ENCODE measurements around the gene NKD1. TPM values are rescaled to one million over a fixed set of nuclear protein-coding genes. Genes with fewer than 3 reads are reported as not detected.

The NKD1 gene
- total RNA-seq, 1 donor from 2014 or later: 7.9 TPM

DNA sequence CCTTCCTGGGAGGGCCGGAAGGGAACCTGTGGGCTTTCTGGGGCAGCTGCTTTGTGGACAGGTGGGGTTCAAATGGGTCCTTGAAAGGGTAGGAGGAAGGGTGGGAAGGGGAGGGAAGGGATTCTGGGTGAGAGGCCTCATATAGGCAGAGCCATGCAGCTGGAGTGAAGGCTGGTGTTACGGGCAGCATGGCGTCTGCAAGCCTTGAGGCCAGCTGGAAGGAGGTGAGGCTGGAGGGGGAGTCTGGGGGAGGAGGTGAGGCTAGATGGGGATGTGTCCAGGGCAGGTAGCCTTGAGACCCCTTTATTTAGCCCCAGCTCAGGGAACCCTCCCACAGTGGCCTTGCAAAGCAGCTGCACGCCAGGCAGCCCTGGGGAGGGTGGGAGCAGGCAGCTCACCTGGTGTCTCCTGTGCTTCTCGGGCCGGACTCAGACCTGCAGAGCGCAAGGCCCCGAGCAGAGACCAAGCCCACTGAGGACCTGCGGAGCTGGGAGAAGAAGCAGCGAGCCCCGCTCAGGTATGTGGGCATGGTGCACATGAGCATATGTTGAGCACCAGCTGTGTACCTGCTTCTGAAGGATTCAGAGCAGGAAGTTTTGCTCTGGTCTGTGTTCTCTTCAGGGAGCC is 82.3 kb downstream of the NKD1 start:
- DNase-seq (ENCODE audit: low spot score): no peak

DNA sequence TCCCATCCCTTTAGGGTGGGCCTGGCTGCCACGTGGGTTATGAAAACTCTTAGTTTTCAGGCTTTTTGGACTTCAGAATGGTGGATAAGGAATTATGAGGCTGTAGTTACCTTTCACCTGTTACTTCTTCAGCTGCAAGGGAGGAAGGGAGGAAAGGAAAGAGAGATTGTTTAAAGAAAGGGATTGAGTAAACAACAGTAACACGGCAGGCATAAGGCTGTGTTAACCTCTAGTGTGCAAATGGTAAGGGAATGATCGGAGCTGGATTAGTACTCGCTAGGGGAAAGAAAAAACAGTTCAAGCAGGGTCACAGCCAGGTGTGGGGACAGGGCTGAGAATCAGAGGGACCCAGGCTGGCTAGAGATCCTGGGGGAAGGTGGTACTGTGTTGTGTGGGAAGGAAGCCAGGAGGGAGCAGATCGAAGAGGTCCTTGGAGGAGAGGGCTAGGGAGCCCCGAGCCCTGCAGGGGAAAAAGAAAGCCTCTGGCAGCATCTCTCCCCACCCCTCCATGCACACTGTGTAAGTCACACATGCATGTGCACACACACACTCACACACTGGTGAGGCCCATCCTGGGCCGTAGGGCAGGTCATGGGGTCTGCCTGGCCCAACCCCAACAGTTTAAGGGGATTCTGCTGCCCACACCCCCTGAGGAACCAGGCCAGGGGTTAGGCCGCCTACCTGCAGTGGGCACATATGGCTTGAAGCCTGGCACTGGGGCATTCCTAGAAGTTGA is 83.2 kb downstream of the NKD1 start:
- no peak for DNase-seq (ENCODE audit: low spot score)

DNA sequence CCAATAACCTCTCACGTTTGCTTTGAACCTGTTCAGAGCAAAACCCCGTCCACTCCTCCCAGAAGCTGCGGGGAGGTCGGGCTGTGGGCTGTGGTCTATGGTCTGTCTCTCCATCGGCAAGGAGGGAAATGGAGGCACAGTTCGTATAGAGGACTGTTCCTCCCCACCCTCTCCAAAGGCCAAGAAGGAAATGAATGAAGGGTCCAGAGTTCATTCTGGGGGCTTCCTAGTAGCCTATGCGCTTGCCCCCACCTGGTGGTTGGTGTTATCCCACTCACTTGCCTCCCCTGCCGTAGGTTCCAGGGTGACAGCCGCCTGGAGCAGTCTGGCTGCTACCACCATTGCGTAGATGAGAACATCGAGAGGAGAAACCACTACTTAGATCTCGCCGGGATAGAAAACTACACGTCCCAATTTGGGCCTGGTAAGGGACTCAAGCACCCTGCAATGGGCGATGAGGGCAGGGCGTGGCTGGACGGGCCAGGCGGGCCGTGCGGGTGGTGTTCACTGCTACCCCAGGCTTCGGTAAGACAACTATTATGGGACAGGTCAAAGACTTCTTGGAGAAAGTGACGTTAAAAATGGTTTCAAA is 83.9 kb downstream of the NKD1 start:
- no peak for DNase-seq (ENCODE audit: low spot score)

DNA sequence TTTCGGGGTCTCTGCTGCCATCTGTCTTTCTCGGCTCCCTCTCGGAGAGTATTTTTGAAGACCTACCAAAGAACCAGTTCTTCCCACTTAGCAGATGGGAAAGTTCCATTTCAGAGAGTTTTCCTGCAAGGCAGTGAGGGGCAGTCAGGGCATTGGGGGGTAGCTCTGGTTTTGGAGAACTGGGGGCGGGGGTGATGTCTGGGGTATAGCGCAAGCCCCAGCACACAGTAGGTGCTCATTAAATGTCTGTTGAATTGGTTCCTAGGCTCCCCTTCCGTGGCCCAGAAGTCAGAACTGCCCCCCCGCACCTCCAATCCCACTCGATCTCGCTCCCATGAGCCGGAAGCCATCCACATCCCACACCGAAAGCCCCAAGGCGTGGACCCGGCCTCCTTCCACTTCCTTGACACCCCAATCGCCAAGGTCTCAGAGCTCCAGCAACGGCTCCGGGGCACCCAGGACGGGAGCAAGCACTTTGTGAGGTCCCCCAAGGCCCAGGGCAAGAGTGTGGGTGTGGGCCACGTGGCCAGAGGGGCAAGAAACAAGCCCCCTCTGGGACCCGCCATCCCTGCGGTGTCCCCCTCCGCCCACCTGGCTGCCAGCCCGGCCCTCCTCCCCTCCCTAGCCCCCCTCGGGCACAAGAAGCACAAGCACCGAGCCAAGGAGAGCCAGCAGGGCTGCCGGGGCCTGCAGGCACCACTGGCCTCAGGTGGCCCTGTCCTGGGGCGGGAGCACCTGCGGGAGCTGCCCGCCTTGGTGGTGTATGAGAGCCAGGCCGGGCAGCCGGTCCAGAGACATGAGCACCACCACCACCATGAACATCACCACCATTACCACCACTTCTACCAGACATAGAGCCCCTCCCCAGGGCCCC is 85.0 kb downstream of the NKD1 start:
- DNase-seq (ENCODE audit: low spot score): no peak

DNA sequence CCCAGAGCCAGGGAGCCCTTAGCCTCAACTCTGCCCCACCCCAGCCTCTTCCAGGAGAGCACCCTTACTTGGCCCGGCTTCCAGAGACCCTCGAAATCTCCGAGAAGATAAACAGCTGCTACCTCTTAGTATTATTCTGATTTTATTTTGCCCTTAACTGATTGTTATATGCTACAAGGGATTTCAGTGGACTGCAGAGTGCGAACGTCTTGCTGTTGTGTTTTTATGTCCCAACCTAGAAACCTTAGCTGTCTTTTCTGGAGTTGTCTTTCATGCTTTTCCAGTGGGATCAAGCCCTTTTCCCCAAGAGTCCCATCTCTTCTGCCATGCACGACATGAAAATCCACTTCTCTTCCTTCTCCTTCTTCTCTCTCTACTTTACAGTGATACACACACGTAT is 85.9 kb downstream of the NKD1 start:
- no peak for DNase-seq (ENCODE audit: low spot score)

DNA sequence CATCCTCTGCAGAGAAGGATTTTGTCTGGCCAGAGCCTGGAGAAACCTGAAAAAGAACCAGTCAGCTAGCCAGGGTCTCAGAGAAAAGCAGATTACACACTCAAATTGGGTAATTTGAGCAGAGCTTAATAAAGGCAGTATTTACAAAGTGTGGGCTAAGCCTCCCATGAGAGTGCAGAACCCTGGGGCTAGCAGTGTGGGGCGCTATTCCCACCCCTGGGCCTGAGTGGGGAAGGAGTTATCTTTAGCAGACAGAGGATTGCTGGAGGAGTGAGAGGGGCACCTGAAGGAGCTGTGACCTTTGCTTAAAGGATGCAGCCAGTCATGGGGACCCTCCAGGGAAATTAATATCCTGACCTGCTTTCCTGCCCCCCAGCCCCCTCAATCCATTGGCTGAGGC is 86.8 kb downstream of the NKD1 start:
- DNase-seq (ENCODE audit: low spot score): no peak

DNA sequence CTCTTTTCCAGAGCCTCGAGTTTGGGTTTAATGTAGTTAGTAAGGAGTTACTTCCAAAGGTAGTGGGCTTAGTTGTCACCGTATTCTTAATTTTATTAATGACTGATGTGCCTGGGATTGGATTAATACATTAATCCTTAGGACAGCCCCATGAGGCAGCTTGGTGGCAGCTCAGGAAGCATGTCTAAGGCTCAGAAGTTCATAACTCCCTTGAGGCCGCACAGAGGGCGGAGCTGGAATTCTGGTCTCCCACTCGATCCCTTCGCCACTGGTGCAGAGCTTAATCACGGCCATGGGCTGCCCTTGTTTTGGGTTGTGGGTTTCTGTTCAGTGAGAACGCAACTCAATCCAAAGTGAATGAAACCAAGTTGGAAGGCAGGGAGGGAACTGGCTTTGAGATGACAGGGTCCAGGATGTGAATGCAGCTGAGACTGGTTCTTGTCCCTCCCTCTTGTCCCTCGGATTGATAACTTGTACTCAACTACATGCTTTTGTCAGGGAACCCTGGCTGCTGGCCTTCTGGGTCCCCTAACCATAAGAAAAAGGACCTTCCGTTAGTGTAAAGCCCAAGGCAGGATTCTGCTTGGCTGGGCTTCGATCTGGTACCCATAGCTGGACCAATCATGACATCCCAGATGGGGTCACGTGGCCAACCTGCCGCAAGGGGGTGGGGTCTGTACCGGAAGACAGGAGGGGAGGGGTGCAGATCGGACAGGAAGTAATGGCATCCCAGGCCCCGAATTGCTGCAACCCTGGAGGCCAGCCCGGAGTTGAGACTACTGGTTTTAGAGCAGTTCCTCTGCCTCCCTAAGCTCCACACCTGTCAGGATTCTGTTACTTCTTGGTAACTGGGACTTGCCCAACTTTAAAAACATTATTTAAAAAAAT is 87.6 kb downstream of the NKD1 start:
- no peak for DNase-seq (ENCODE audit: low spot score)

DNA sequence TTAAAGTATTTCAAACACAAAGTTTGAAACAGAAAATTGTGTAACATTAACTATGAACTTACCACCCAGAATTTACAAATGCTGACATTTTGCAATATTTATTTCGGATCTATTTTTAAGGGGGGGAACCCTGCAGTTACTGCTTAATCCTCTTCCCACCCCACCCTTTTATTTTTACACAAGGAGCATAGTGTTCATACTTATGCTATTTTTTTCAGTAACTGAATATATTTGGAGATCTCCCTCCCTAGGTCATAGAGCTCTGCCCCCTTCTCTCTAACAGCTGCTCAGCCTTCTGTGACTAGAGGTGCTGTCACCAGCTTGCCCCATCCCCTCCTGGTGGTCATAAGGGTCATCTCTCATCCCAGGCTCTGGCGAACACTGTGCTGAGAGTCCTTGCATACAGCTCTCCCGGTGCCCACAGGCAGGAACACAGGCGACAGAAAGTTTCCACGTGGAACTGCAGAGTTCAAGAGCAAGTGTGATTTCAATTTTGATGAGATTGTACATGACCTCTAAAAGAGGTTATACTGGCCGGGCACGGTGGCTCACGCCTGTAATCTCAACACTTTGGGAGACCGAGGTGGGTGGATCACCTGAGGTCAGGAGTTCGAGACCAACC is 88.7 kb downstream of the NKD1 start:
- no peak for DNase-seq (ENCODE audit: low spot score)

DNA sequence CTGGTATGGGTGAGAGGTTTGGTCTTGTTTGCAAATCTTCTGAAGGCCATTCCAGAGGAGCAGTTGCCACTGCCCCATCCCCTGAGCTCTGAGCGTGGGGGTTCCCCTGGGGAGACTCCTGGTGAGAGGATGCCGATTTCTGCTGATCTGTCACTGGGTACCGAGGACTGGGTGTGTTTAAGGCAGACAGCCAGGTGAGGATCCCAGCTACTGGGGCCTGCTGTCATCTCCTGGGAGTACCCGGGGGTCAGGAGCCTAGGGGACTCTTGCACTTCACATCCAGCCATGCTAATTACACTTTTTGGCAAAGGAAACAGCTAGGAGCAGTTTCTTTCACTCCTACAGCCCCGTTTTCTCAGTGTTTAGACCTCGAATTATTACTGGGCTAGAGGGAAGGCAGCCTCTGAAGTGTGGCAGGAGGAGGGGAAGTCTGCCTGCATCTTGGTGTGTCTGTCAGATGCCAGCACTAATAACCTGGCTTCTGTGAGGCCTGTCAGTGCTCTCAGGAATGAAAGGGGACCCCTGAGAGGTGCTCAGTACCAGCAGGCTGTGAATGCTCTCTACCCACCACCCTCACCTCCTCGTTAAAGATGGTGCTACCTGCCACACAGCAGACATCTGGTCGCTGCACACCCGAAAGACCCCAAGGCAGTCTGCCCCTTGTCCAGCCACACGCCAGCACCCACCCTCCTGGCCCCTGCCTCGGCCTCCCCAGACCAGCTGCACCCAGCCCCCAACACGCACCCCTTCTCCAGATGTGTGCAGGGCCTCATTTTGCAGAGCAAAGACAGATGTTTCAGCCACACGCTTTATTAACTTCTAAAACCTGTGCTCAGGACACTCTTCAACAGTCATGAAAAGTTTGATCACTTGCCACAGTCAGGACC is 89.8 kb downstream of the NKD1 start:
- DNase-seq (ENCODE audit: low spot score): no peak

DNA sequence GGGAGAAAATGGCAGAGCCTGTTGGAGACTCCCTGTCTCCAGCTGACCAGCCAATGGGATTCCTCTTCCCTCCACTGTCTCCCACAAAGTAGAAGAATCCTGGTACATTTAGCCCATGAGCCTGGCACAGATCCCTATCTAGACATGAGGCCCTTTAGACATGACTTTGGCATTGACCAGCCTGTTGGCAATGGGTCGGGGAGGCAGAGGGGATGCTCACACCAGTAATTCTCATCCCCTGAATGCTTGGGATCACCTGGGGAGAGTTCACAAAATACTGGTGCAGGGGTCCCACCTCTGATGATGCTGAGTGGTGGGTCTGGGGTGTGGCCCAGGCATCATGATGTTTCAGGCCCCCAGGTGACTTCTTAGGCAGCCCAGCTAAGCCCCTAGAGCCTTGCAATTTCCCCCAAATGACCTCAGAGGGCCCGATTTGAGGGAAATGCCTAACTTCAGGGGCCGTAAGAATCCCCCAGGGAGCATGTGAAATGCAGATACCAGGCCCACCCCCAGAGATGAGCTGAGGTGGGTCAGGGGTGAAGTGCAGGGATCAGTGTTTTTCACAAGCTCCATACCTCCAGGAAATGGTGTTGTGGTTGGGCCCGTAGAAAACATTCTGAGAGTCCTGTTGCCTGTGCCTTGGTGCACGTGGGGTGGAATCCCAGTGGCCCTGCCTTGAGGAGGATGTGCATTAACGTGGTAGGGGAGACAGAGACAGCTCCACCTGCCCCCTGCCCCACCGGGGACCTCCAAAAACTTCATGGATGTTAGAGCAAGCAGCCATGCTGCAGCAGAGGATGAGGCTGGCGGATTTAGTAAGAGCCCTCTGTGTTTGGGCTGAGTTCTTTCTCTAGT is 90.8 kb downstream of the NKD1 start:
- DNase-seq (ENCODE audit: low spot score): no peak

DNA sequence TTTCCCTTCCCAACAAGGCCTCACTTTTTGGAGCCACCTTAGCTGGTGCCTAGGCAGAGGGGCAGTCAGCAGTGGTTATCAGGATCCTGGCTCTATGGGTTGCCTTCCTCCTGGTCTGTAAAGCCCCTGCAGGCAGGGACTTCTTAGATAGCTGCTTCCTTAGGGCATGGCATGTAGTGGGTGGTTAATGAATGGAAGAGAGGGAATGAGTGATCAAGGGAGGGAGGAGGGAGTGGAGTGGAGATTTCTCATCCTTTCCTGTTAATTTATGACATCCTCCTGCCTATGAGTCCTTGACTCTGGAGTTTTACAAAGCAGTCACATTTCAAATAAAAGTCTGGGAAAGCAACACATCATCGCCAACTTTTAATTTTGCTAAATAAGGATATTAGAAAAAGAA is 92.2 kb downstream of the NKD1 start:
- no peak for DNase-seq (ENCODE audit: low spot score)

DNA sequence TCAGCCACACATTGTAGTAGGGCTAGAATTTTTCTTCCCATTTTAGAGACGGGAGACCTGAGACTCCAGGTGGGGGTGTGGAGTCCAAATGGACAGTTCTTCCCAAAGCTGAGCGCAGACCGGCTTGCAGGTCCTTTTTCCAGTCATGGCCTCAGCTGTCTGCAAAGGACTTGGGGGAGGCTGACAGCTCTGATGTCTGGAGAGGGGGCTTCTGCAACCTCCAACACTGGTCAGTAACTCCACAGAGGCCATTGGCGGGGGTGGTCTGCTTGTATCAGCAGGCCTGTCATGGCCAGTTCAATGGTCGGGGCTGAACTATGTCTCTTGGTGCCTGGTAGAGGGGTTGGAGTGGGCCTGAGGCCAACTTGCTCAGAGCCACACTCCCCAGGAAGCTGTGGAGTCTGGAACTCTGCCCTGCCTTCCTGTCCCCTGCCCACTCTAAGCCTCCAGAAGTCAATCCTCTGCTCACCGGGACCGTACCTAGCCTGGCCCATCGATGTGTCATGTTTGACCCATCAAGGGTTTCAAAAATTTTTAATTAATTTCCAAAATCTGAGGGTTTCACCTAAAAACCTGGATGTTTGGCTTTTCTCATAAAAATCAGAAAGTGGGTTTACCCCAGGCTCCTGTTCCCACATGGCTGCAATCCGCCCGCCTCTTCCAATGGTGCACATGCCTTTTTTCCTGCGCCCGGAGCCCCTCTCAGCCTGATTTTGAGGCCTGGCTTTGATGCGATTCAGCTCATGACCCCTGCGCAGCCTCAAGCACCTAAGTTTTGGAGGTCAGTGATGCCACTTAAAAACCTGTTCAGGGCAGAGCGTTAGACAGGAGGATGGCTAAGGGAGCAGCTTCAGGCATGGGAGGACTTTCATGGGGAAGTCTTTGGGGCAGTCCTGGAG is 93.0 kb downstream of the NKD1 start:
- no peak for DNase-seq (ENCODE audit: low spot score)

DNA sequence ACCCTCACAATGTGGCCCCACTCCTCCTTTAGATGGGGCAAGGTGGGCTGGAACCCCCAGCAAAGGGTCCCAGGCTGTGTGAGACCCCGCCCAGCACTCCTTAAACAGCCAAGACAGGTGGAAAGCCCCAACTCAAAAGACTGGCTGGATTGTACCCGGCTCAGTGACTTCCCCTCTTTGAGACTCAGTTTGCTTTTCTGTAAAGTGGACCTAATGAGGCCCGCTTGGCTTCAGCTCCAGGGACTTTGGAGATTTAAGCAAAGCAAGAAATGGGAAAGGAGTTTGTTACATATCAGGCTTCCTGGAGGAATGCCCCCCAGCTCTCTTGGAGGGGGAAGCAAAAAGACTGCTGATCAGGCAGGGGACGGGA is 93.6 kb downstream of the NKD1 start:
- no peak for DNase-seq (ENCODE audit: low spot score)

DNA sequence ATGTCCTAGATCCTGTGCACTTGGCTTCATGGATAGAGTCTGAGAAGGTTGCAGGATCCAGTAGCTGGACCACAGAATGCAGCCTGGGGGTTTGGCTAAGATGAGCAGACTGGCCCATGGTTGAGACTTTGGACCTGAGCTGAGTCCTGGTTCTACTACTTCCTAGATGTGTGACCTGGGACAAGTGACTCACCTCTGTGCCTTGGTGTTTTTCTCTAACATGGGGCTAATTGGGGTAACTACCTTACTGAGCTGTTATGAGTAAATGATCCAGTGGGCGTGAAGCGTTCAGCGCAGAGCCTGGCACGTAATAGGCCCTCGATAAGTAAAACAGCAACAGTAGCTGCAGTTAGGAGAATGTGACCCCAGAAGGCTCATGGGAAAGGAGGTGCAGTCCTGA is 94.2 kb downstream of the NKD1 start:
- no peak for DNase-seq (ENCODE audit: low spot score)

DNA sequence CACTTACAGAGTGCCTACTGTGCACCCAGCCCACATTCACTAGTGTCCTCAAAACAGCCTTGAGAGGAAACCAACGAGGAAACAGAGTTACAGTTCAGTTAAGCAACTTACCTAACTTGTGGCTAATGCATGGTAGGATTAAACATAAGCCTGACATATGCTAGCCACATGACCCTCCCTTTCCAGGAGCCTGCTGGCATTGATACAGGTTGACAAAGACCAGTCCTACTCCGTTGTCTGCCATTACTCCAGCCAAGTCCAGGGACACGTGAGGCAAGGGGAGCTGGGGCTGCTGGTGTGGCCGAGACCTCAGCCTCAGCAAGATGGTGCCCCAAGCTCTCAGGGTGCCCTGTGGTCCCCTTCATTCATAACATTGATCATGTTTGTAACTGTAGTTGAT is 95.0 kb downstream of the NKD1 start:
- no peak for DNase-seq (ENCODE audit: low spot score)

DNA sequence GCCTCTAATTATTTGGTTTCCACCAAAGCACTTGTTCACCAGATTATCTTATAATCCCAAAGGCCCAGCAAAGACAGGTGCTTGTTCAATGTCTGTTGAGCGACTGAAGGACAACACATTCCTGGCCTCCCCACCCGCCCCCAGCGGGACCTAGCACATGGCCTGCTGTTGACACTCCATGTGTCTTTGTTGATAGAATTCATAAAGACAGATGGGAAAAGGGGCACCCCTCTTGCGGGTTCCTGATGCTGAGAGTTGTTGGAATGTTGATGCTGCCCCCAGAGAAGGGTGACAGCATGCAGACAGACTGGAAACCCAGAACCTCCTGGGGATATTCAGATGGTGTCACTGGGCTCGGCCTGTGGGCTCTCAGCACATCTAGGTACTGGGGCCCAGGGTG is 96.0 kb downstream of the NKD1 start:
- no peak for DNase-seq (ENCODE audit: low spot score)

DNA sequence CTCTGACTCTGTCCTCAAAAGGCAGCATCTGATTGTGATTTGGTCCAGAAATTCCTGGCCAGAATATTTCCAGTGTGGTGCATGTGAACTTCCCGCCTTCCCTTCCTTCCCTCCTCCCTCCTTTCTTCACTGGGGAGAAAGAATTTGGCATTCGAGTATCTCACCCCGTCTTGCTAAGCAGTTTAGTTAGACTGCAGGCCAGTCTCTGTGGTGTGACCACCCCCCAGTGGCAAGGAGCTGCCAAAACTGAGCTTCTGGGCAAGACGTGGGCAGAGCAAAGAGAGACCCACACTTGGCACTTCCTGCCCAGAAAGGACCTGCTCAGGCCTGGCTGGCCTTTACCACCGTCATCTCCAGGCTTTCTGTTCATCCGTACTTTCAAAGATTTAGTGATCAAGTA is 96.5 kb downstream of the NKD1 start:
- peak; percentile 68 for DNase-seq (ENCODE audit: low spot score)

All from umbilical cord (tissue), 2 donors.